HepG2 (cell line): ENCODE results near the gene CALML5. TPM values are rescaled to one million over a fixed set of nuclear protein-coding genes. Genes with fewer than 3 reads are reported as not detected.

Source experiments
- ATAC-seq: fragments of 200-7000 bp; cut with Tn5 transposase; 3 replicates; pipeline ENCODE4 v1.9.1; 2020; ENCODE audit warnings: mild to moderate bottlenecking, moderate library complexity
- BruUV-seq: library from RNA; stranded (reverse); fragments of 400-500 nt; replicated peaks from 2 replicates; lab custom pipeline; 2021; lab: Mats Ljungman, UMichigan
- CTCF ChIA-PET: fragments of 300-600 bp; formaldehyde crosslinking; extraction: SDS; loops from one replicate; lab custom pipeline; 2021; ENCODE audit warnings: low total read pairs, inconsistent platforms, low intra/inter-chr PET ratio; lab: Yijun Ruan, JAX
- POLR2A ChIA-PET: fragments of 350-600 bp; sonication (Branson Sonifier 250); formaldehyde crosslinking; loops from one replicate; lab custom pipeline; 2020; ENCODE audit warnings: antibody characterized with exemption, inconsistent platforms; lab: Yijun Ruan, JAX
- DNase-seq: peaks from one replicate; pipeline ENCODE4 v3.0.0-alpha.2; 2015; ENCODE audit warnings: low spot score
- FAIRE-seq: peaks from 3 replicates; lab custom pipeline; 2011; peaks lifted over from hg19 to GRCh38; lab: Jason Lieb, UNC
- H2AFZ ChIP-seq: one replicate; pipeline ENCODE4 v1.6.1; 2011; ENCODE audit warnings: low read length, inconsistent platforms
- H3K27ac ChIP-seq: fragments of 300-600 bp; 3 replicates; pipeline ENCODE4 v1.8.0; 2011; ENCODE audit warnings: mixed run types, mild to moderate bottlenecking, mixed read lengths, low read length, inconsistent platforms; ENCODE audit not compliant: insufficient read depth; ENCODE audit errors: extremely low read length
- H3K27me3 ChIP-seq, 2 experiments: fragments of 200-600 bp in 1 of 2; 2 replicates in 1 of 2; 3 replicates in 1 of 2; pipeline versions ENCODE4 v1.6.0 to v1.8.0; 2011; ENCODE audit warnings: low read length in 2 of 2, mild to moderate bottlenecking in 2 of 2, moderate library complexity in 2 of 2, inconsistent platforms in 1 of 2; ENCODE audit not compliant: insufficient read depth in 2 of 2, control insufficient read depth in 1 of 2
- H3K36me3 ChIP-seq, 2 experiments: fragments of 200-600 bp in 1 of 2; replicated peaks in 1 of 2; 2 replicates in 1 of 2; 3 replicates in 1 of 2; pipeline versions ENCODE4 v1.5.1 to v1.8.0; 2011; ENCODE audit warnings: low read length in 2 of 2, inconsistent platforms in 1 of 2; ENCODE audit not compliant: insufficient read depth in 2 of 2, control insufficient read depth in 1 of 2
- H3K4me1 ChIP-seq: 2 replicates; pipeline ENCODE4 v1.5.1; 2012; ENCODE audit warnings: low read length, inconsistent platforms; ENCODE audit not compliant: insufficient read depth
- H3K4me2 ChIP-seq: 2 replicates; pipeline ENCODE4 v1.6.0; 2011; ENCODE audit warnings: low read depth, low read length, inconsistent platforms
- H3K4me3 ChIP-seq, 3 experiments: fragments of 200-600 bp in 1 of 3; sonication (generic), shearing (Covaris generic) in 1 of 3; replicated peaks in 1 of 3; 2 replicates each; pipeline ENCODE4 v1.5.1; 2011 to 2016; ENCODE audit warnings: low read length in 3 of 3, inconsistent platforms in 2 of 3, low read depth in 2 of 3, mild to moderate bottlenecking in 2 of 3, control low read depth in 1 of 3, mixed read lengths in 1 of 3; ENCODE audit not compliant: insufficient read depth in 1 of 3
- H3K79me2 ChIP-seq: one replicate; pipeline ENCODE4 v1.6.1; 2011; ENCODE audit warnings: low read length, inconsistent platforms; ENCODE audit not compliant: insufficient read depth
- H3K9ac ChIP-seq: 2 replicates; pipeline ENCODE4 v1.6.0; 2011; ENCODE audit warnings: mild to moderate bottlenecking, low read depth, low read length, inconsistent platforms; ENCODE audit not compliant: insufficient read depth
- H3K9me3 ChIP-seq: 2 replicates; pipeline ENCODE4 v1.5.1; 2012; ENCODE audit warnings: mild to moderate bottlenecking, low read length
- H4K20me1 ChIP-seq: 2 replicates; pipeline ENCODE4 v1.6.0; 2011; ENCODE audit warnings: inconsistent platforms, mild to moderate bottlenecking, low read length, moderate library complexity; ENCODE audit not compliant: insufficient read depth
- CEBPG ChIP-seq: IDR thresholded peaks from 2 replicates; pipeline ENCODE4 v1.6.1; 2016
- FOXK1 ChIP-seq: sonication (generic); formaldehyde crosslinking; IDR thresholded peaks from 2 replicates; pipeline ENCODE4 v1.4.0; 2020; ENCODE audit warnings: low read depth, missing genetic modification reagents, borderline replicate concordance
- FOXP4 ChIP-seq: sonication (generic); formaldehyde crosslinking; IDR thresholded peaks from 2 replicates; pipeline ENCODE4 v1.4.0; 2020; ENCODE audit warnings: missing genetic modification reagents
- GABPB1 ChIP-seq: IDR thresholded peaks from 2 replicates; pipeline ENCODE4 v1.6.1; 2016; ENCODE audit warnings: mild to moderate bottlenecking, missing genetic modification reagents, moderate library complexity, missing compliant biosample characterization
- HHEX ChIP-seq: IDR thresholded peaks from 2 replicates; pipeline ENCODE4 v1.6.1; 2016; ENCODE audit warnings: control low read depth
- HNF4A ChIP-seq: sonication (generic); formaldehyde crosslinking; IDR thresholded peaks from 2 replicates; pipeline ENCODE4 v1.4.0; 2020; ENCODE audit warnings: missing genetic modification reagents
- NFRKB ChIP-seq: fragments of 450-650 bp; IDR thresholded peaks from 2 replicates; pipeline ENCODE4 v1.6.1; 2017
- SIX4 ChIP-seq: sonication (generic); formaldehyde crosslinking; IDR thresholded peaks from 2 replicates; pipeline ENCODE4 v1.4.0; 2020; ENCODE audit warnings: missing genetic modification reagents
- TFE3 ChIP-seq: IDR thresholded peaks from 2 replicates; pipeline ENCODE4 v1.6.1; 2016
- ZIK1 ChIP-seq: sonication (generic); formaldehyde crosslinking; IDR thresholded peaks from 2 replicates; pipeline ENCODE4 v1.5.0; 2020; ENCODE audit warnings: mild to moderate bottlenecking, low read depth, missing genetic modification reagents, borderline replicate concordance
- ZKSCAN1 ChIP-seq: fragments of 150-350 bp; IDR thresholded peaks from 2 replicates; pipeline ENCODE4 v1.6.1; 2014; ENCODE audit warnings: low read length
- ZNF646 ChIP-seq: sonication (generic); formaldehyde crosslinking; IDR thresholded peaks from 2 replicates; pipeline ENCODE4 v1.9.0; 2021; ENCODE audit warnings: mild to moderate bottlenecking, missing genetic modification reagents
- ZNF83 ChIP-seq: sonication (generic); formaldehyde crosslinking; IDR thresholded peaks from 2 replicates; pipeline ENCODE4 v1.4.0; 2020; ENCODE audit warnings: missing genetic modification reagents, mild to moderate bottlenecking, borderline replicate concordance
- WGBS: methylation state at CpG from one replicate; pipeline ENCODE4 v1.1.6; 2017; ENCODE audit warnings: low lambda C conversion rate; 5-methylcytosine and 5-hydroxymethylcytosine counted together
- in situ Hi-C: cut with HindIII; loops from 2 replicates; pipeline ENCODE4 v1.10.0; 2017; ENCODE audit warnings: low pct_unique_long_range_greater_than_20kb; ENCODE audit not compliant: extremely low pct_ligation_motif_present
- intact Hi-C: fragments of 100-400 bp; cut with micrococcal nuclease; formaldehyde crosslinking; loops from one replicate; pipeline ENCODE4 v1.10.0; 2022; ENCODE audit not compliant: unreplicated experiment
- polyA plus RNA-seq, 8 experiments: library from polyadenylated mRNA; depleted of rRNA in 3 of 8; stranded (reverse) in 7 of 8; unstranded in 1 of 8; fragments of >200 nt; fragmentation: Illumina TruSeq in 4 of 8; extraction: Trizol in 4 of 8; gene quantifications; 2 replicates each; pipeline versions ENCODE4 v1.2.1 to v1.2.3, GENCODE V29; 2011 to 2016; ENCODE audit warnings: low read depth in 4 of 8, missing spikeins in 1 of 8, mixed read lengths in 1 of 8; ENCODE audit not compliant: insufficient read depth in 1 of 8
- total RNA-seq, 5 experiments: library from RNA; depleted of rRNA; stranded (reverse); fragments of >200 nt; fragmentation: Illumina TruSeq; extraction: Trizol; gene quantifications; 2 replicates each; pipeline ENCODE4 v1.2.3, GENCODE V29; 2016; ENCODE audit warnings: low read depth in 1 of 5

CALML5 gene
- total and polyA plus RNA-seq, 2 of the 13 experiments (the other 11 are each of a cell fraction or from before 2014, with no cell fraction given) = not detected

- TF ChIP-seq GABPB1 (CRISPR knock-in tag) (no peak), ZNF646 (CRISPR knock-in tag) (no peak), NFRKB (no peak), ZIK1 (no peak), ZKSCAN1 (no peak)
Observed at GRCh38 chr10:5494611-5495010, 4.8 kb downstream of the CALML5 start (continued).

- no peaks in the 10 kb centered on the region for H3K36me3 ChIP-seq
- 0% methylated on average over 2 of the region's 3 CpGs for WGBS
- no peak overlapping the region for H3K9ac ChIP-seq
- peaks cover 54% of the 10 kb centered on the region for H3K4me1 ChIP-seq
- no TSS peak for BruUV-seq
- ATAC-seq (peak; percentile 70), DNase-seq (peak; percentile 50), FAIRE-seq (peak; percentile 93)
- peaks cover 0 to 16% of the 10 kb centered on the region in 2 experiments; a peak in 3 of 5 replicates for H3K27me3 ChIP-seq
- no peaks in the 10 kb centered on the region for H4K20me1 ChIP-seq
- H3K4me3 ChIP-seq = peak overlapping the region in 1 of 3 experiments; percentile 13; a peak in 2 of 6 replicates
- ChIA-PET CTCF (no interaction called here), POLR2A (interaction anchor here (1.3 to 1.7 kb wide), 2 partner anchors 47 to 54 kb away, joined by 5 to 7 read pairs; no protein-coding TSS in a partner anchor)
- no peaks in the 10 kb centered on the region for H3K79me2 ChIP-seq
- no peak overlapping the region for H3K27ac ChIP-seq
- no peak overlapping the region for H2AFZ ChIP-seq
- H3K9me3 ChIP-seq = peaks cover 11% of the 10 kb centered on the region; the same call in 1 of the 2 replicates
- in situ Hi-C loops (no loop called here), intact Hi-C loops (no loop called here)
- peak overlapping the region; percentile 64 for H3K4me2 ChIP-seq
- TF ChIP-seq CEBPG = peak; percentile 71
- TF ChIP-seq FOXP4 = peak; percentile 85
- TF ChIP-seq TFE3 = no peak
- no peak for TF ChIP-seq ZNF83 (CRISPR knock-in tag)
- peak; percentile 59; the same call in 1 of the 2 replicates for TF ChIP-seq HHEX (CRISPR knock-in tag)
- TF ChIP-seq SIX4 (CRISPR knock-in tag) = 0 out of 2 replicates have a peak, but pooled peaks have one; percentile 32
- peak; percentile 41; the same call in 1 of the 2 replicates for TF ChIP-seq HNF4A (CRISPR knock-in tag)
- peak; percentile 45; the same call in 1 of the 2 replicates for TF ChIP-seq FOXK1 (CRISPR knock-in tag)
Observed at GRCh38 chr10:5493691-5494090, 5.7 kb downstream of the CALML5 start.
